KMS-11 (cell line): ENCODE measurements around the gene SCARB1.
A peak's percentile ranks its signal among the peaks of the same experiment; 100 is the strongest.

Experiments
- H2AFZ ChIP-seq: fragments of 200-600 bp; sonication (generic); 2 replicates; pipeline ENCODE4 v1.6.1; 2016; ENCODE audit warnings: antibody characterized with exemption, mixed run types, low read depth
- H3K27ac ChIP-seq: fragments of 200-600 bp; sonication (generic); 2 replicates; pipeline ENCODE4 v1.6.1; 2016; ENCODE audit warnings: mild to moderate bottlenecking, mixed run types
- H3K27me3 ChIP-seq: fragments of 200-600 bp; sonication (generic); 2 replicates; pipeline ENCODE4 v1.6.1; 2017; ENCODE audit warnings: mild to moderate bottlenecking, low read depth, mixed run types, moderate library complexity; ENCODE audit not compliant: insufficient read depth
- H3K36me3 ChIP-seq: fragments of 200-600 bp; sonication (generic); 2 replicates; pipeline ENCODE4 v1.6.1; 2017; ENCODE audit warnings: mild to moderate bottlenecking, mixed run types; ENCODE audit not compliant: insufficient read depth
- H3K4me1 ChIP-seq: fragments of 200-600 bp; sonication (generic); 2 replicates; pipeline ENCODE4 v1.6.1; 2016; ENCODE audit warnings: mild to moderate bottlenecking, low read depth, mixed run types; ENCODE audit not compliant: poor library complexity, severe bottlenecking
- H3K4me2 ChIP-seq: fragments of 200-600 bp; sonication (generic); 2 replicates; pipeline ENCODE4 v1.7.0; 2016; ENCODE audit warnings: mild to moderate bottlenecking, mixed run types
- H3K4me3 ChIP-seq: fragments of 200-600 bp; sonication (generic); IDR thresholded peaks from 2 replicates; pipeline ENCODE4 v1.6.1; 2017; ENCODE audit warnings: low read depth, low read length, mixed read lengths; ENCODE audit not compliant: insufficient read depth
- H3K79me2 ChIP-seq: fragments of 200-600 bp; sonication (generic); 2 replicates; pipeline ENCODE4 v1.6.1; 2016; ENCODE audit warnings: low read depth, mixed run types; ENCODE audit not compliant: insufficient read depth
- H3K9ac ChIP-seq: fragments of 200-600 bp; sonication (generic); 2 replicates; pipeline ENCODE4 v1.6.1; 2016; ENCODE audit warnings: mild to moderate bottlenecking, mixed run types
- H4K20me1 ChIP-seq: fragments of 200-600 bp; sonication (generic); 2 replicates; pipeline ENCODE4 v1.6.1; 2016; ENCODE audit warnings: mild to moderate bottlenecking, mixed run types; ENCODE audit not compliant: insufficient read depth
- CTCF ChIP-seq: fragments of 200-600 bp; sonication (generic); conservative IDR thresholded peaks from 2 replicates; pipeline ENCODE4 v1.6.1; 2017; ENCODE audit warnings: low read depth, mild to moderate bottlenecking, antibody characterized with exemption, low read length, moderate library complexity, mixed read lengths

SCARB1 gene

GRCh38 chr12:124831590-124831989, 32.1 kb downstream of the SCARB1 start:
- Histone ChIP-seq H3K36me3 (no peaks in the 10 kb centered on the region), H3K79me2 (peaks cover 18% of the 10 kb centered on the region; the same call in 1 of the 2 replicates), H3K4me2 (no peak overlapping the region), H4K20me1 (no peaks in the 10 kb centered on the region), H3K27me3 (no peaks in the 10 kb centered on the region), H3K4me1 (peaks cover 27% of the 10 kb centered on the region), H3K27ac (no peak overlapping the region), H3K9ac (no peak overlapping the region), H3K4me3 (no peak overlapping the region), H2AFZ (no peak overlapping the region)
- no peak for TF ChIP-seq CTCF

DNA sequence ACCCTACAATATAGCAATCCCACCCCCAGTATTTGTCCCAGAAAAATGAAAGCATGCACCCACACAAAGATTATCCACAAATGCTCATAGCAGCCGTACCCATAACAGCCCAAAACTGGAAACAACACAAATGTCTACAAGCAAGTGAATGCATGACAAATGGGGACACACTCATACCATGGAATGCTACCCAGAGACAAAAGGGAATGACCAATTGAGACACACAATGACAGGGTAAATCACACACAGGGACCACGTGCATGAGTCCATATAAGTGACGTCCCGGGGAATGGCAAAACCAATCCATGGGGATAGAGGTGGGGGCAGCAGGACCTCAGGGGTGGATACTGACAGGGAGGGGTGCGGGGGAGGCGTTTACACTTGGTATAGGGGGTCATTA, 33.4 kb downstream of the SCARB1 start:
- Histone ChIP-seq H3K36me3 (no peaks in the 10 kb centered on the region), H4K20me1 (no peaks in the 10 kb centered on the region), H3K4me2 (no peak overlapping the region), H3K79me2 (peaks cover 18% of the 10 kb centered on the region; the same call in 1 of the 2 replicates), H3K9ac (no peak overlapping the region), H2AFZ (no peak overlapping the region), H3K4me1 (peaks cover 27% of the 10 kb centered on the region), H3K27me3 (no peaks in the 10 kb centered on the region), H3K4me3 (no peak overlapping the region), H3K27ac (no peak overlapping the region)
- no peak for TF ChIP-seq CTCF

GRCh38 chr12:124829708-124830304, 33.9 kb downstream of the SCARB1 start:
- Histone ChIP-seq H3K36me3 (no peaks in the 10 kb centered on the region), H3K4me2 (no peak overlapping the region), H3K27ac (no peak overlapping the region), H3K9ac (no peak overlapping the region), H3K4me3 (no peak overlapping the region), H3K27me3 (no peaks in the 10 kb centered on the region), H2AFZ (no peak overlapping the region), H3K4me1 (peaks cover 27% of the 10 kb centered on the region), H3K79me2 (peaks cover 18% of the 10 kb centered on the region; the same call in 1 of the 2 replicates), H4K20me1 (no peaks in the 10 kb centered on the region)
- no peak for TF ChIP-seq CTCF

DNA sequence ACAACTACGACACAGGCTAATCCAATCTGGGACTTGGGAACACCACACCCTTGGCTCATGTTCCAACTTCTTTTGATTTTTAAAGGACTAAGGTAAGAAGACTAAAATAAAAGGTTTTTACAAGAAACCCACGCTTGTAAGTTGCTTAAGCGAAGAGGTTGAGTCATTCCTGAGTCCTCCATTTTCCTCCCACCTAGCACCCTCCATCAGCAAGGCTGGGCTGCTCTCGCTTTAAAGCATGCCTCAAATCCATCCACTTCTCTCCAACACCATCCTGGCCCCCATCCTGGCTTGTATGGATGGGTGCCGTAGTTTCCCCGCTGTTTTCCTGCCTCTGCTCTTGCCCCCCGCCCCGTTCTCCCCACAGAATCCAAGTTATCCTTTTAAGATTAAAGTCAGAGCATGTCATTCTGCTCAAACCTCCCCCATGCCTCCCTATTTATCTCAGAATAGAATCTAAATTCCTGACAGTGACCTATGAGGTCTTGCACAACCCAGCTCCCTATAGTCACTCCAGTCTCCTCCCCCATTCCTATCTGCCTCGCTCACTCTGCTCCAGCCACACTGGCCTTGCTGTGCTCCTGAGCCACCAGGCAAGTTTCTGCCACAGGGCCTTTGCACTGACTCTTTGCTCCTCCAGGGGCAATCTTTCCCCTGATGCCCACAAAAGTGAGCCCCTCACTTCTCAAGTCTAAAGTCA, 34.5 kb downstream of the SCARB1 start:
- Histone ChIP-seq H3K4me2 (no peak overlapping the region; the same call in 1 of the 2 replicates), H3K36me3 (no peaks in the 10 kb centered on the region), H3K27ac (peak overlapping the region; percentile 62; the same call in 1 of the 2 replicates), H3K9ac (no peak overlapping the region), H3K4me3 (no peak overlapping the region), H2AFZ (no peak overlapping the region), H3K79me2 (peaks cover 18% of the 10 kb centered on the region; the same call in 1 of the 2 replicates), H4K20me1 (no peaks in the 10 kb centered on the region), H3K27me3 (no peaks in the 10 kb centered on the region), H3K4me1 (peaks cover 27% of the 10 kb centered on the region)
- no peak for TF ChIP-seq CTCF
